SK-N-MC (cell line): ENCODE results near the gene TIGIT.

ENCODE experiments used
- EZH2 ChIP-seq: fragments of 200-600 bp; sonication (generic); IDR thresholded peaks from one replicate; pipeline ENCODE4 v1.6.1; 2017; ENCODE audit warnings: antibody characterized with exemption
- POLR2AphosphoS5 ChIP-seq: IDR thresholded peaks from 2 replicates; pipeline ENCODE4 v1.6.1; 2012; ENCODE audit warnings: mild to moderate bottlenecking, low read depth, low read length, borderline replicate concordance

DNA sequence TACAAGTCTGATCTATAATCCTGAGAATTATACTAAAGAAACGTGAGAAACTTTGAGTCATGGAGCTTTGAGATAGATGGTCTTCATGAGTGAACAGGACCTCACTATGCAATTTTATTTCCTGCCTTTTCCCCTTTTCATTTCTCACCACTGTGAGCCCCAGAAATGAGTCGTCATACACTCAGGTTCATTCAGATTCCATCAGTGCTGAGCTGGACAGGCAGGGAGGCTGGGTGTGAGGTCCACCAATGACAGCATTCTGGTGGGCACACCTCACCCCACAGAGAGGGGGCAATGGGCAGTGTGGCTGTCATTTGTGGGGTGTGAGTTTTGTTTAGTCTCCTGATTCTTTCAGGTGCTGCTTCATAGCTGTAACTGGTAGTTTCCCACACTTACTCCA lies 16.9 kb downstream of the TIGIT start:
- no peak for TF ChIP-seq EZH2
- no peak for TF ChIP-seq POLR2AphosphoS5
